Inflammatory macrophage (primary cell): Measurements from ENCODE around the gene CLTCL1.
A peak's percentile ranks its signal among the peaks of the same experiment; 100 is the strongest.
"Not testable (repeated sequence)": the region's sequence is repeated elsewhere in the genome, so short reads cannot be mapped to it uniquely, and the experiment has no call there.

Experiments used
- DNase-seq, 2 donors: peaks; one replicate each; pipeline ENCODE4 v3.0.0-alpha.2; 2020 to 2022

The CLTCL1 gene

GRCh38 chr22:19175026-19175601 lies 116.4 kb downstream of the CLTCL1 start:
- DNase-seq = no peak

GRCh38 chr22:19174106-19175025 lies 117.2 kb downstream of the CLTCL1 start:
- DNase-seq = peak; percentile 75 to 80

GRCh38 chr22:19173047-19174035 lies 118.2 kb downstream of the CLTCL1 start:
- no peak for DNase-seq

GRCh38 chr22:19172213-19173046 lies 119.1 kb downstream of the CLTCL1 start:
- peak in 1 of 2 donors; percentile 7 for DNase-seq

GRCh38 chr22:19169947-19170318 lies 121.6 kb downstream of the CLTCL1 start:
- DNase-seq = no peak

GRCh38 chr22:19169002-19169946 lies 122.2 kb downstream of the CLTCL1 start:
- no peak for DNase-seq

- no peak for DNase-seq
Measured at GRCh38 chr22:19168088-19168890, 123.2 kb downstream of the CLTCL1 start.

- DNase-seq = no peak
Measured at GRCh38 chr22:19167106-19167869, 124.2 kb downstream of the CLTCL1 start.

GRCh38 chr22:19166421-19166820 lies 125.1 kb downstream of the CLTCL1 start:
- no peak for DNase-seq

GRCh38 chr22:19164425-19164824 lies 127.1 kb downstream of the CLTCL1 start:
- no peak for DNase-seq

GRCh38 chr22:19158649-19159048 lies 132.9 kb downstream of the CLTCL1 start:
- DNase-seq = not testable (repeated sequence)

GRCh38 chr22:19156109-19156508 lies 135.4 kb downstream of the CLTCL1 start:
- not testable (repeated sequence) for DNase-seq

GRCh38 chr22:19152942-19153883 lies 138.3 kb downstream of the CLTCL1 start:
- DNase-seq = no peak

GRCh38 chr22:19151329-19152191 lies 140.0 kb downstream of the CLTCL1 start:
- DNase-seq = no peak

GRCh38 chr22:19150482-19151328 lies 140.8 kb downstream of the CLTCL1 start:
- DNase-seq = no peak

- no peak for DNase-seq
Measured at GRCh38 chr22:19149991-19150390, 141.5 kb downstream of the CLTCL1 start, which contains the start of gene GSC2. TSS of gene GSC2 (minus strand) at chr22:19150292. CDS start at chr22:19150283, 9 bp downstream.
